ENCODE measurements around the gene RHOV. TPM values are rescaled to one million over a fixed set of nuclear protein-coding genes. Genes with fewer than 3 reads are reported as not detected.

RHOV gene
- total RNA-seq, 1 donor from 2014 or later: 1.8 TPM

GRCh38 chr15:40881351-40881750 lies 7.3 kb upstream of the RHOV start:
- no peak for DNase-seq
- no peaks in the 10 kb centered on the region for H3K36me3 Mint-ChIP-seq (ENCODE audit: unreplicated experiment)
- H3K27ac Mint-ChIP-seq (ENCODE audit: unreplicated experiment): no peak overlapping the region
- no peak overlapping the region for H3K4me3 Mint-ChIP-seq (ENCODE audit: unreplicated experiment)
- no peaks in the 10 kb centered on the region for H3K27me3 Mint-ChIP-seq (ENCODE audit: unreplicated experiment)
- H3K9me3 Mint-ChIP-seq (ENCODE audit: unreplicated experiment): peaks cover 2% of the 10 kb centered on the region
- H3K4me1 Mint-ChIP-seq (ENCODE audit: low read depth, unreplicated experiment): no peaks in the 10 kb centered on the region
- no peak for TF ChIP-seq CTCF (IDR thresholded peaks at IDR 0.05; ENCODE audit: partially characterized antibody, unreplicated experiment)

- peaks cover 2% of the 10 kb centered on the region for H3K9me3 Mint-ChIP-seq (ENCODE audit: unreplicated experiment)
- no peaks in the 10 kb centered on the region for H3K27me3 Mint-ChIP-seq (ENCODE audit: unreplicated experiment)
- no peak for DNase-seq
- H3K4me3 Mint-ChIP-seq (ENCODE audit: unreplicated experiment): no peak overlapping the region
- no peaks in the 10 kb centered on the region for H3K36me3 Mint-ChIP-seq (ENCODE audit: unreplicated experiment)
- no peaks in the 10 kb centered on the region for H3K4me1 Mint-ChIP-seq (ENCODE audit: low read depth, unreplicated experiment)
- no peak for TF ChIP-seq CTCF (IDR thresholded peaks at IDR 0.05; ENCODE audit: partially characterized antibody, unreplicated experiment)
- no peak overlapping the region for H3K27ac Mint-ChIP-seq (ENCODE audit: unreplicated experiment)
Measured at GRCh38 chr15:40879609-40880008, 5.6 kb upstream of the RHOV start.

GRCh38 chr15:40878785-40879184 lies 4.8 kb upstream of the RHOV start:
- Mint-ChIP-seq H3K27ac (ENCODE audit: unreplicated experiment) (no peak overlapping the region), H3K9me3 (ENCODE audit: unreplicated experiment) (peaks cover 2% of the 10 kb centered on the region), H3K36me3 (ENCODE audit: unreplicated experiment) (no peaks in the 10 kb centered on the region), H3K4me3 (ENCODE audit: unreplicated experiment) (no peak overlapping the region), H3K4me1 (ENCODE audit: low read depth, unreplicated experiment) (no peaks in the 10 kb centered on the region), H3K27me3 (ENCODE audit: unreplicated experiment) (peaks cover 2% of the 10 kb centered on the region)
- no peak for DNase-seq
- no peak for TF ChIP-seq CTCF (IDR thresholded peaks at IDR 0.05; ENCODE audit: partially characterized antibody, unreplicated experiment)

- Mint-ChIP-seq H3K4me1 (ENCODE audit: low read depth, unreplicated experiment) (no peaks in the 10 kb centered on the region), H3K27me3 (ENCODE audit: unreplicated experiment) (peaks cover 4% of the 10 kb centered on the region), H3K4me3 (ENCODE audit: unreplicated experiment) (no peak overlapping the region), H3K36me3 (ENCODE audit: unreplicated experiment) (no peaks in the 10 kb centered on the region), H3K27ac (ENCODE audit: unreplicated experiment) (no peak overlapping the region), H3K9me3 (ENCODE audit: unreplicated experiment) (peaks cover 2% of the 10 kb centered on the region)
- TF ChIP-seq CTCF (IDR thresholded peaks at IDR 0.05; ENCODE audit: partially characterized antibody, unreplicated experiment): no peak
- DNase-seq: no peak
Measured at GRCh38 chr15:40877694-40878093, 3.7 kb upstream of the RHOV start.

- Mint-ChIP-seq H3K4me3 (ENCODE audit: unreplicated experiment) (no peak overlapping the region), H3K36me3 (ENCODE audit: unreplicated experiment) (no peaks in the 10 kb centered on the region), H3K27ac (ENCODE audit: unreplicated experiment) (no peak overlapping the region), H3K9me3 (ENCODE audit: unreplicated experiment) (no peaks in the 10 kb centered on the region), H3K4me1 (ENCODE audit: low read depth, unreplicated experiment) (no peaks in the 10 kb centered on the region), H3K27me3 (ENCODE audit: unreplicated experiment) (peaks cover 4% of the 10 kb centered on the region)
- TF ChIP-seq CTCF (IDR thresholded peaks at IDR 0.05; ENCODE audit: partially characterized antibody, unreplicated experiment): no peak
- DNase-seq: no peak
Measured at GRCh38 chr15:40875991-40876730, 2.1 kb upstream of the RHOV start.
